C4-2B (cell line): ENCODE measurements around the gene JUN.

ENCODE experiments used
- ZFX ChIP-seq: fragments of 450-650 bp; IDR thresholded peaks from 2 replicates; pipeline ENCODE4 v1.6.1; 2017
- TF ChIP-seq, protein P1 (sequence below): fragments of 450-650 bp; conservative IDR thresholded peaks from 2 replicates; pipeline ENCODE4 v1.5.1; 2017; ENCODE audit warnings: mild to moderate bottlenecking

DNA sequence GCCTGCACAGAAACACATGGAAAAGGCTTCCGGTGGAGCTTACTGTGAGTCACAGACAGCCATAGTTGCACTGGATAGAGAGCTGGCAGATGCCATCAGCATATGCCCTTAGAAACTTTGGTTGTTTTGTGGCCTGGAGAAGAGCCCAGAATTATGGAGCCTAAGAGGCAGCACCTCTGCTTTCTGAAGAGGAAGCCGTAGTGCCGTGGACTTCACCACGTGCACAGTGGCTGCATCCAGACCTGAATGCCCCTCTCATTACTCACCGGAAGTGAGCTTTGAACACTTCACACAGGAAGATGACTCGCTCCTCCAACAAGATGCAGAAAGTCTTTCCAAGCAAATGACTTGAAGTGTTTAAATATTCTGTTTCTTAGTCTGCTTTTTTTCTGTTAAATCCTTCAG lies 28.4 kb downstream of the JUN start:
- TF ChIP-seq, protein P1, sequence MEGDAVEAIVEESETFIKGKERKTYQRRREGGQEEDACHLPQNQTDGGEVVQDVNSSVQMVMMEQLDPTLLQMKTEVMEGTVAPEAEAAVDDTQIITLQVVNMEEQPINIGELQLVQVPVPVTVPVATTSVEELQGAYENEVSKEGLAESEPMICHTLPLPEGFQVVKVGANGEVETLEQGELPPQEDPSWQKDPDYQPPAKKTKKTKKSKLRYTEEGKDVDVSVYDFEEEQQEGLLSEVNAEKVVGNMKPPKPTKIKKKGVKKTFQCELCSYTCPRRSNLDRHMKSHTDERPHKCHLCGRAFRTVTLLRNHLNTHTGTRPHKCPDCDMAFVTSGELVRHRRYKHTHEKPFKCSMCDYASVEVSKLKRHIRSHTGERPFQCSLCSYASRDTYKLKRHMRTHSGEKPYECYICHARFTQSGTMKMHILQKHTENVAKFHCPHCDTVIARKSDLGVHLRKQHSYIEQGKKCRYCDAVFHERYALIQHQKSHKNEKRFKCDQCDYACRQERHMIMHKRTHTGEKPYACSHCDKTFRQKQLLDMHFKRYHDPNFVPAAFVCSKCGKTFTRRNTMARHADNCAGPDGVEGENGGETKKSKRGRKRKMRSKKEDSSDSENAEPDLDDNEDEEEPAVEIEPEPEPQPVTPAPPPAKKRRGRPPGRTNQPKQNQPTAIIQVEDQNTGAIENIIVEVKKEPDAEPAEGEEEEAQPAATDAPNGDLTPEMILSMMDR, result no peak
- TF ChIP-seq ZFX, result no peak
